Middle frontal gyrus (tissue), 1 donor: Measurements from ENCODE around the gene MSRB1.

Source experiments
- DNase-seq: peaks from one replicate; pipeline ENCODE4 v3.0.0-alpha.2; 2015; ENCODE audit warnings: low spot score; ENCODE audit errors: extremely low spot score

Gene MSRB1

DNA sequence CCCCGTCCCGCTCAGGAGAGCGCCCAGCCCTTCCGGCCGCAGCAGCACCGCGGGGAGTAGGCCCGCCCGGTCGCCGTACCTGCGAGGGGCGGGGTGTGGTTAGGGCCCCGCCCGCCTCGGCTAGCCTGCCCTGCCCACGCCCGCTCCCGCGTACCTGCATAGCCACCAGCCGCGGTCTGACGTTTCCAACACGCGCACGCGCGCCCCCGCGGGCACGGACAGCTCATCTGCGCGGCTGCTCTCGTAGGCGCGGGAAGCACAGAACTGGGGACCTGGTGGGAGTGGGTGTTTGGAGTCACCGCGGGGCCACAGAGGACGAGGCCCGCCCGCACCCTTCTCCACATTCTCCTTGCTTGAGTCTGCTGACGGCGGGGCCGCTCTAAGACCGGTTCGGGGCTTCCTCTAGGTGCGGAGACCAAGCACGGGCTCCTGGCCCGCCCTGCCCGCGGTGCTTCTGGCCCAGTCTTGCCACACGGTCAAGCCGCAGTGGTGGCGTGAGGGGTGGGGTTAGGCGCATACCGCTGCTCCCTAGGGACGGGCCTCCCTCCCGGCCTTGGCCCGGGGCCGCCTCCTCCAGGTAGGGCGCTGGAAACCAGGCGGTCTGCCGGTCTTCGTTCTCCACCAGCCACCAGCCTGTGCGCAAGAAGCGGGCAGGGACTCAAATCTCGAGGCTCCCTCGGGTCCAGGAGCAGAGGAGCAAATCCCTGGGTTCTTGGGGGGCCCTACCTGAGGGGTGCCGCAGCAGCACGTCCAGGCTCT lies 36.5 kb upstream of the MSRB1 start:
- no peak for DNase-seq

DNA sequence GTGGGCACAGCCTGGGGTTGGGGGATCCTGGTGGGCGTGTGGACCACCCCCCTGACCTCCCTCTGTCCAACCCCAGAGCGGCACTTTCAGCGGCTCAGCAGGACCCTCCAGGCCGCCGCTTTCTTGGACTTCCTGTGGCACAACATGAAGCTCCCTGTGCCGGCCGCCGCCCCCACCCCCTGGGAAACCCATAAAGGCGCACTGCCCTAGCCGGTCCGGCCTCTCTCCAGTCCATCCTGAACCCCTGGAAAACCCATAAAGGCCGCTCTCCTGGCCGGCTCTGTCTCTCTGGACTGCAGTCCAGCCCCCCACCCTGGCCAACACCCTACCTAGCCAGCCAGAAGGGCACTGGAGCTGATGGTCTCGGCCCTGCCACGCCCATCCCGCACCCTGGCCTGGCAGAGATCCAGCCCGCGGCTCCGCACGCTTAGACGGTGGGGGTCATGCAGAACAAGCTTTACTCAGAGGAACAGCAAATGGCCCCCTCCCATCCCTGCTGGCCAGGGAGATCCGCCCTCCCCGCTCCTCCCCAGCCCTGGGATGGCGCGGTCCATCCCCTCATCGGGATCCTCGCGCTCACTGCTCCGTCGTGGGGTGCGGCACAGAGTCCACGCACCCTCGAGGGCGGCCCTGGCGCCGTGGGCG lies 35.6 kb upstream of the MSRB1 start:
- no peak for DNase-seq

- DNase-seq: no peak
Measured at GRCh38 chr16:1977875-1978268, 34.9 kb upstream of the MSRB1 start.

DNA sequence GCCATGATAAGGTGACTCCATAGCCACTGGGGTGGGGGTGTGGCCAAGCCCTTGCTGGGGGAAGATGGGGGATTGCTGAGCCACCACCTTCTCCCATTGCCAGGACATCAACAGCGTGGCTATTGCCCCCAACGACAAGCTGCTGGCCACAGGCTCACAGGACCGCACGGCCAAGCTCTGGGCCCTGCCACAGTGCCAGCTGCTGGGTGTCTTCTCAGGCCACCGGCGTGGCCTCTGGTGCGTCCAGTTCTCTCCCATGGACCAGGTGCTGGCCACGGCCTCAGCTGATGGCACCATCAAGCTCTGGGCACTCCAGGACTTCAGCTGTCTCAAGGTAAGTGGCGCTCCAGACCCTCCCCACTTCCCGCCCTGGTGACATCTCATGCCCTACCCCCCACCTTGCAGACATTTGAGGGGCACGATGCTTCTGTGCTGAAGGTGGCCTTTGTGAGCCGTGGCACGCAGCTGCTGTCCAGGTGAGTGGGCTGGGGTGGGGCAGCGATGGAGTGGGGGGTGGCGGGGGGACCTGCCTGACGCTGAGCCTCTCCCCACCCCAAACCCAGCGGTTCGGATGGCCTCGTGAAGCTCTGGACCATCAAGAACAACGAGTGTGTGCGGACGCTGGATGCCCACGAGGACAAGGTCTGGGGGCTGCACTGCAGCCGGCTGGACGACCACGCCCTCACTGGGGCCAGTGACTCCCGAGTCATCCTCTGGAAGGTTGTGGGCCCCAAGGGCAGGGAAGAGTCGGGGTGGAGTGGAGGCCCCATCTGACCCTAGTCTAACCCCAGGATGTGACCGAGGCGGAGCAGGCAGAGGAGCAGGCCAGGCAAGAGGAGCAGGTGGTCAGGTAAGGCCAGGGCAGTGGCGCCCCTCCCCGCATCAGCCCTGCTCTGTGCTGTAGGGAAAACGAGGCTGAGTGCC lies 34.2 kb upstream of the MSRB1 start:
- DNase-seq: no peak

DNA sequence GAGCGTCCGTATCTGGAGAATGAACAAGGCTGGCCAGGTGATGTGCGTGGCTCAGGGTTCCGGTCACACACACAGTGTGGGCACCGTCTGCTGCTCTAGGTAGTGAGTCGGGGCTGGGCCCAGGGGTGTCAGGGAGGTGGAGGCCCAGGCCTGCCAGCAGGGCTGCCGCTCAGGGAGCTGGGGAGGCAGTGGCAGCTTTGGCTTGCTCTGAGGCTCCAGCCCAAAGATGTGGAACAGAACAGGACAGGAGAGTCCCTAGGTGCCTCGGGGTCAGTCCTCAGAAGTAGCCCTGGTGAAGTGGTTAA lies 33.2 kb upstream of the MSRB1 start:
- DNase-seq: no peak

- DNase-seq: no peak
Measured at GRCh38 chr16:1975432-1976215, 32.6 kb upstream of the MSRB1 start.

- DNase-seq: no peak
Measured at GRCh38 chr16:1974157-1975070, 31.4 kb upstream of the MSRB1 start.

DNA sequence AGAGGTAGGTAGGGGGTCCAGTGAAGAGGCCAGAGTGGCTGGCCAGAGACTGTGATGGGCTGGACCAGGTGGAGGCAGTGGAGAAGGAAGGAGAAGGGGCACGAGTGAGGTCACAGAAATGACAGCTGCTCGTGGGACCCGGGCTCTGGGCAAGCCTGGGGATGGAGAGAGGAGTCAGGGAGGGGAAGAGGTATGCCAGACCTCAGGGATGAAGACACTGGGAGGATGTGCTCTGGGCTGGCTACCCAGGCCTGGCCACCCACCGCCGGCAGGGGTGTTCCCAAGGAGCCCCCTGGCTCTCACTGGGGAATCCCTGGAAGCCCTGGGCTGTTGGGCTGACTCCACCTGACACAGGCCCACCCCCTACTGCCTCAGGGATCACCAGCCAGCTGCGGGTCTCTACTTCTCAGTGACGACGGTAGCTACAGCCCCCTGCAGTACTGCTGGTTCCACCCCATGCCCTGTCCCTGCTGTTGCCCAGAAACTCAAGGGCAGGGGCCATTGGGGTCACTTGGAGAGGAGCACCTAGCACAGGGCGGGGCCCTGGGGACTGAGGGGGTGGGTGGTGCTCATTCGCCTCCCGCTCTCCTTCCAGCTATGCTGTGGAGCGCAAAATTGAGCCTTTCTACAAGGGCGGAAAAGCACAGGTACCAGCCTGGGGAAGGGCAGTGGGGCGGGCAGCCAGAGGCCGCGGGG lies 30.6 kb upstream of the MSRB1 start:
- no peak for DNase-seq

DNA sequence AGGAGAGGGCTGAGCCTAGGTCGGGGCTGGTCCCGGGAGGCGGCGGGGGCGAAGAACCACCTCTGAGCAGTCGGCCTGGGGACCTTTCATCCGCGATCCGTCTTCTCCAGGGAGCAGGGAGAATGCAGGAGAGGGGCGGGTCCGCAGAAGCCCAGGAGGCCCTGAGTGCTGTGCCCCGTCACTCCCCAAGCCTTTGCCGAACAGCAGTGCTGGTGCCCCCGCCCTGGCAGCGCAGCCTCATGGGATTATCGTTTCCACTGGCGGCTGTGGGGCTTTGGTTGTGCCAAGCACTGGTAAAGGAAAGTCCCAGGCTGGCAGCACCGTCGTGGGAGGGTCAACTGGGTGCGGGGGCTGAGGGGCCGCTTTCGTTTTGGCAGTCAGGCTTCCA lies 29.5 kb upstream of the MSRB1 start:
- no peak for DNase-seq

- peak; percentile 88 for DNase-seq
Measured at GRCh38 chr16:1971796-1972489, 28.9 kb upstream of the MSRB1 start, which contains the start of gene TBL3. TSS of gene TBL3 (plus strand) at chr16:1972053. CDS start at chr16:1972165, 112 bp downstream.

GRCh38 chr16:1968146-1968953 lies 25.4 kb upstream of the MSRB1 start:
- no peak for DNase-seq

GRCh38 chr16:1966460-1966859 lies 23.5 kb upstream of the MSRB1 start, which contains the start of gene RNF151:
TSS of gene RNF151 (plus strand) at chr16:1966856. CDS start at chr16:1966882, 26 bp downstream.
- no peak for DNase-seq

GRCh38 chr16:1965396-1966001 lies 22.5 kb upstream of the MSRB1 start:
- no peak for DNase-seq

DNA sequence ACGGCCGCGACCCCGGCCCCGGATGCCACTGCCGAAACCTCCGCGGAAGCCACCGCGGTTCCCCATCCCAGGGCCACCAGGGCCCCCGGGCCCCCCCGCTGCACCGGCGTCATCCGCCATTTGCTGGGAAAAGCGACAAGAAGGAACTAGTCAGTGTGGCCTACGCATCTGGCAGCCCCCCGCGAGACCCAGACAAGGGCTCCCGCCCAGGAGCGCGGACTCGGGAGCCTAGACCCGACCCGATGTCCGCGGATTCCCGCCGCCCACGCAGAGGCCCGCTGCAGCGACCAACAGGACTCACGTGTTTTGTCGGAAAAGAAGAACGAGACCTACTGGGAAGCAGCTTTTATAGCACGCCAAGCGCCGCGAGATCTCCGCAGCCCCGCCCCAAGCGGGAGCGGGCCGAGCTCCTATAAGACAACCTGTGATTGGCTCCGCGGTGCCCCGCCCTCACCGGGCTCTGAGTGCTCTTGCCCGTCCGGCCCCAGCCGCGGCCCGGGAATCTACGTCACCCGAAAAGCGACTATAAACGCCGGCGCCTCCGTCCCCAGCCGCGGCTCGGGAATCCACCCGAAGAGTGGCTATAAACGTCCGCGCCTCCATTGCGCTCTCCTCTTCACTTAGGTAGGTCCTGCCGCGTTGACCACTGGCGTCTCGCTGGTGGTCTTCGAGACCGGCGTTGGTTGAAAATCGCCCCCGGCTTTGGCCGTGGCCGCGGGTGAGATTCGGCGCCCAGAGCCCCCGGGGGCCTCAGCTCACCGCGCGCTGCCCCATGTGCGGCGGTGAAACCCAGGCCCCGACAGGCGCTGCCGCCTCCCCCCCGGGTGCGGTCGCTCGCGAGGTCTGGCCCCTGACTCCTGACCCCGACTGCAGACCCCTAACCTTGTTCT lies 21.8 kb upstream of the MSRB1 start, which contains the start of gene RPS2:
TSS of gene RPS2 (minus strand) at position 321 of the 890 bp plus-strand sequence. CDS start at position 120, 201 bp downstream.
- DNase-seq: peak; percentile 96

DNA sequence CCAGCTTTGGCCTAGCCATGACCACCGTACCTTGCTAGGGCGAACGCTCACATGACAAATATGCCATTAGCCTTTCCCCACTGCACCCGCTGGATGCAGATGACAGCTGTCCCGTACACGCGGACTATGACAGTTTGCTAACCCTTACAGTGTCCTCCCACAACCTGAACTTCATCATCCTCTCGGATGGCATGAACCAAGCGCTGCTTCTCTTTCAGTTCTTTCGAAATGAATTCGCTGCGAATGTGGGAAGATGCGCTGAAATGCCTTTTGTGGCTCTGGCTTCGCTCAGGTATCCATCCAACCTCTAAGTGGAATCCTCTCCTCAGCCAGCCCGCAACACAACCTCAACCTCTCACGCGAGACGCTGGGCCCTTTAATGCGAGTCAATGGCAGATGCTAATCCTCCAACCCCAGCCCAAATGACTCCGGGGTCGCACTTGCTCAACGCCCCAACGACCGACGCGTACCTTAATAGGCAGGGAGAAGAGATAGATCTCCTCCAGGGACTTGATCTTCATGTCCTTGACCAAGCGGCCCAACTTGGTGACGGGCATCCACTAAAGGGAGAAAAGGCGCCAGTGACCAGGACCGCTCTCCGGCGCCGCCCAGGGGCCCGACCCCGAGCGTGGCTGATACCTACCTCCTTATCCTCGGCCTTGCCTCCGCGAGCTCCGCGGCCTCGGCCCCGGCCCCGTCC lies 21.0 kb upstream of the MSRB1 start:
- DNase-seq: no peak
